KOPT-K1 (cell line): ENCODE measurements around the gene ARHGEF40.

ENCODE experiments used
- H3K27ac ChIP-seq: fragments of 200-600 bp; sonication (generic); 2 replicates; pipeline ENCODE4 v1.5.1; 2016; ENCODE audit warnings: antibody characterized with exemption, mild to moderate bottlenecking, low read depth, low read length; ENCODE audit not compliant: poor library complexity, severe bottlenecking
- H3K36me3 ChIP-seq: fragments of 200-600 bp; sonication (generic); 2 replicates; pipeline ENCODE4 v1.5.1; 2017; ENCODE audit warnings: antibody characterized with exemption, mild to moderate bottlenecking, low read length, moderate library complexity; ENCODE audit not compliant: insufficient read depth
- H3K9me3 ChIP-seq: fragments of 200-600 bp; sonication (generic); 2 replicates; pipeline ENCODE4 v1.5.1; 2017; ENCODE audit warnings: antibody characterized with exemption, low read length, mild to moderate bottlenecking; ENCODE audit not compliant: insufficient read depth, poor library complexity, severe bottlenecking

ARHGEF40 gene

GRCh38 chr14:21136024-21136423 lies 65.9 kb downstream of the ARHGEF40 start:
- H3K36me3 ChIP-seq, result no peaks in the 10 kb centered on the region
- peaks cover under 1% of the 10 kb centered on the region for H3K9me3 ChIP-seq
- H3K27ac ChIP-seq, result no peak overlapping the region
